D721Med (cell line): ENCODE data around the gene GRIN3A.

ENCODE experiments used
- DNase-seq: peaks from one replicate; pipeline ENCODE4 v3.0.0; 2011; ENCODE audit warnings: low spot score; ENCODE audit not compliant: insufficient read length
- FAIRE-seq: peaks from 2 replicates; lab custom pipeline; 2011; peaks lifted over from hg19 to GRCh38; lab: Jason Lieb, UNC
- TF ChIP-seq, protein P1 (sequence below): IDR thresholded peaks from 2 replicates; pipeline ENCODE4 v1.5.1; 2012; ENCODE audit warnings: mild to moderate bottlenecking, control low read depth; ENCODE audit not compliant: insufficient read depth; ENCODE audit errors: missing control alignments

The GRIN3A gene

DNA sequence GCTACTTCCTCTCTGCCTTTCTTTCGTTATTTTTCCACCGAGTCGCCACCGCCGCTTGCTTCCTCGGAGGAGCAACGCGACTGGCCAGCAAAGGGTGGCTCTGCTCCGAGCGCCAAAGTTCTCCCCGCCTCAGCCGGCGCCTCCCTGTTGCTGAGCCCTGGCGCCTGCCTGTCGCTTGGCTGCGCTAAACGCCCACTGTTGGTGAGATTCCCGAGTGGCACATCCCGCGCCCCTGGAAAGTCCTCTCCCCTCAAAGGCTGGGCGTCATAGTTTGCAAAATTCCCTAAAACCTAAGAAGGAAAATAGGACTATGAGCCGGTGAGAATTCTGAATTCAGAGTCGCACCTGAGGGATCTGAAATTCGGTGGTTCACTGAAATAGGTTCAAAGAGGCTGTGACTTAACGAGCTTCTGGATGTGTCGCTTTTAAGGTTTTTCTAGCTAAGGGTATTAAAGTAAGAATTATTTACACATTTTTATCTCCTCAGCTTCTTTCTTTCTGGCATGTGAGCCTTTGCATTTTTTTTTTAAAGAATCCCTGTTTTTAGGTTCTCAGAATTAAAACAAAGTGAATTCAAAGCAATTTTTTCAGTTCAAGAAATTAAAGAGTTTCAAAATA, at the start of gene GRIN3A:
GRIN3A (minus strand) TSS at position 82 of the 618 bp plus-strand sequence. CDS start 668 bp downstream, outside the sequence.
- FAIRE-seq (no peak), DNase-seq (peak; percentile 32)
- TF ChIP-seq, protein P1, sequence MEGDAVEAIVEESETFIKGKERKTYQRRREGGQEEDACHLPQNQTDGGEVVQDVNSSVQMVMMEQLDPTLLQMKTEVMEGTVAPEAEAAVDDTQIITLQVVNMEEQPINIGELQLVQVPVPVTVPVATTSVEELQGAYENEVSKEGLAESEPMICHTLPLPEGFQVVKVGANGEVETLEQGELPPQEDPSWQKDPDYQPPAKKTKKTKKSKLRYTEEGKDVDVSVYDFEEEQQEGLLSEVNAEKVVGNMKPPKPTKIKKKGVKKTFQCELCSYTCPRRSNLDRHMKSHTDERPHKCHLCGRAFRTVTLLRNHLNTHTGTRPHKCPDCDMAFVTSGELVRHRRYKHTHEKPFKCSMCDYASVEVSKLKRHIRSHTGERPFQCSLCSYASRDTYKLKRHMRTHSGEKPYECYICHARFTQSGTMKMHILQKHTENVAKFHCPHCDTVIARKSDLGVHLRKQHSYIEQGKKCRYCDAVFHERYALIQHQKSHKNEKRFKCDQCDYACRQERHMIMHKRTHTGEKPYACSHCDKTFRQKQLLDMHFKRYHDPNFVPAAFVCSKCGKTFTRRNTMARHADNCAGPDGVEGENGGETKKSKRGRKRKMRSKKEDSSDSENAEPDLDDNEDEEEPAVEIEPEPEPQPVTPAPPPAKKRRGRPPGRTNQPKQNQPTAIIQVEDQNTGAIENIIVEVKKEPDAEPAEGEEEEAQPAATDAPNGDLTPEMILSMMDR: peak; percentile 19

DNA sequence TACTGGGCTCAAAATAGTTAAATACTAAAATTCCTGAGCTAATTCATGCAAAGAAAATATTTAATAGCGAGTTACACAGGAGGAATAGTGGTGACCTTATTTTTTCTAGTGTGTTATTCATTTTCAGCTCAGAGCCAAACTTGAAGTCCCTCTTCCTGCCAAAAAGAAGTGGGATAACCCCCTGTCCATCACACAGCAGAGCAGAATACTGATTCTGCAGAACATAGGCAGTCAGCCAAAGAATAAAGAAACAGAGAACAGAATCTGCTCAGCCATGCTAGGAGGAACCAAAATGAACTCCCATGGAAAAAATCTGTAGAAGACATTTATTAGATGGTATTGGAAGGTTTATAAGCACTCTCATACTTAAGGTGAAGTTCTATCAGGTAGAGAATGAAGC, 49.4 kb upstream of the GRIN3A start:
- no peak for FAIRE-seq
- TF ChIP-seq, protein P1: no peak
- DNase-seq: no peak

DNA sequence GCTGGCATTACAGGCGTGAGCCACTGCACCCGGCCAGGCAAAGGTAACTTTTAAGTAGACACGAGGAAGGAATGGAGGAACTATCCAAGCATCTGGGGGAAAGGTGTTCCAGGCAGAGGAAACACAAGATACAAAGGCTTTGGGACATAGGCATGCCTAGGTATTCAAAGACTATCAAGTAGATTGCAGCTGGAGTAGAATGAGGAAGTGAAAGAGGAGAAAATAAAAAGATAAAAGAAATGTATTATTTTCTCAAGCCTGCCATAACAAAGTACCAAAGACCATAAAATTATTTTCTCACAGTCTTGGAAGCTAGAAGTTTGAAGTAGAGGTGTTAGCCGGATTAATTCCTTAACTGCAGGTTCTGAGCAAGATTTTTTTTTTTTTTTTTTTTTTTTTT, 39.9 kb upstream of the GRIN3A start:
- TF ChIP-seq, protein P1: no peak
- DNase-seq (no peak), FAIRE-seq (no peak)

DNA sequence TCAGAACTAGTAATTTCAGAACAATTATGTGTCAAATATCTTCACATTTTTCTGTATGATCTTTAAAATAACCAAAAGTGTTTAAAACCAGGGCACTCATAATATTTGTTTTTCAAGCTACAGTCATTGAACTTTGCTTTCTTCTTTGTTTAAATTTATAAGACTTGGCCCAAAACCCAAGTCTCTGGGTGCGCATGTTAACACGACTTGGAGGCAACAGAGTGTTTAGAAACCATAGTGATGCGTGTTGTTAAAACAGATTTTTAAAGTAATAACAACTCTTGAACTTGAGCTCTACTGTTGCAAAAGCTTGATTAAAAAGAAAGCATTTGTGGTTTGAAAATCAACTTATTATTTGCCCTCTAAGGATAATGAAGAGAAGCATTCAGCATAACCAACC, 26.0 kb upstream of the GRIN3A start:
- DNase-seq (no peak), FAIRE-seq (no peak)
- TF ChIP-seq, protein P1: no peak

DNA sequence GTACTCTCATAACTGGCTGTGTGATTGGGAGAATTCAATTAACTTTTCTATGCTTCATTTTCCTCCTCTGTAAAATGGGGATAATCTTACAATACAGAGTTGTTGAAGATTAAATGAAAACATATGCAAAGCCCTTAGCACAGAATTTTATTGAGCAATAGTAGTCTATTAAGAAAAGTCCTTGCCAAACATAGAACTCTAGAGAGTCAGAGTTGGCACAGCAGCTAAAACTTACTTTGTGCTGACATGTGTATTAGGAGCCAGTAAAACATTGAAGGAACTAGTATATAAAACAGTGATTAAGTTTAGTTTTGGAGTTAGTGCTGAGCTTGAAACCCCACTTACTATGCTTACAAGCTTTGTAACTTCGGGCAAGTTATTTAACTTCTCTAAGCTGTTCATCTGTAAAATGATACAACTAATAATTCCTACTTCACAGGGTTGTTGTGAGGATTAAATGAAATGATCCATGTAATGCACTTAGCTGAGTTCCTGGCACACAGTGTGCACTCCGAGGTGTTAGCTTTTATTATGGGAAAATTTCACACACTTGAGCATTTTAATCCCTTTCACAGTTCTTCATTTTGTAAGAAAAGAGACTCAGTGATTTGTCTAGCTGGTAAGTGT, 20.0 kb upstream of the GRIN3A start:
- TF ChIP-seq, protein P1: no peak
- no peak for FAIRE-seq
- no peak for DNase-seq

DNA sequence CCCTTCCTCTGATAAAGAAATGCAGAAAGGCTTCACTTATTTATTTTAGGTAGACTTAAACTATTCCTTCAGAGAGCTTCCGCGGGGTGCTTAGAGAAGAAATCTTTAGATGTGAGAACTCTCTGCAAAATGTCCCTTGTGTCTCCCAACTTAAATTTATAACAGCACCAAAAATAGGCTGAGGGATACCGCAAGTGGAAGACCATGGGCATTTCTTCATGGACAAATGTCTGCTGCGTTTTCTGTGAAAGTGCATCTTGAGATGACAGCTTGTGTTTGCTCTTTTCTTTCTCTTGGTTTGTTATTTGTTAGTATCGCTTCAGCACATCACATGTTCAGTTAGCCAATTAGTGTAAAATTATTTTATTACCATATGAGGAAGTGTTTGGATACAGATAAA, 15.3 kb upstream of the GRIN3A start:
- FAIRE-seq (no peak), DNase-seq (no peak)
- TF ChIP-seq, protein P1: no peak

DNA sequence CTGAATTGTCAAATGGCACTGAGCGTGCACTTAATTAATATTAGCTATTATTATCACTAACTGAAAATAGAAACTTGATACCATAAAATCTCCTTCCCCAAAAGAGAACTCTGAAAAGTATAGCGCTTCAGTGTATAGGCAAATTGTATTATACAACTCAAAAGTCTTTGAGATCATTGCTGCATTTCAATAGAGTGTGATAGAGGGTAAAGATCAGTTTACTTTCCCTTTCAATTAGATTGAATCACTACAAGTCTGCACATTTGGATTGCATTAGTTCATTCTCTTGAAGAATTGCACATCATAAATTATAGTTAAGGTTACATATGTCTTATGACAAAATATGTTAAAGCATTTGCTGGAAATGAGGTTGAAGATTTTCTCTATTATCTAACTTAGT, 13.4 kb upstream of the GRIN3A start:
- FAIRE-seq: no peak
- DNase-seq: no peak

More for the DNA sequence above, 13.4 kb upstream of the GRIN3A start:
- TF ChIP-seq, protein P1: no peak
